Vagina (tissue), 2 donors: Measurements from ENCODE around the gene PFDN2. TPM values are rescaled to one million over a fixed set of nuclear protein-coding genes. Genes with fewer than 3 reads are reported as not detected.

ENCODE experiments used
- DNase-seq, 2 donors: peaks; one replicate each; pipeline ENCODE4 v3.0.0-alpha.2; 2017; ENCODE audit errors: extremely low spot score in 2 of 2
- H3K27ac ChIP-seq: fragments of 200-600 bp; sonication (generic); one replicate; pipeline ENCODE4 v1.5.1; 2019
- H3K27me3 ChIP-seq: fragments of 200-600 bp; sonication (generic); one replicate; pipeline ENCODE4 v1.5.1; 2019
- H3K36me3 ChIP-seq, 2 donors: fragments of 200-600 bp; sonication (generic); one replicate each; pipeline ENCODE4 v1.5.1; 2017 to 2019
- H3K4me1 ChIP-seq: fragments of 200-600 bp; sonication (generic); one replicate; pipeline ENCODE4 v1.5.1; 2019
- H3K4me3 ChIP-seq, 2 donors: fragments of 200-600 bp; sonication (generic); 1 replicate in 1 of 2; 2 replicates in 1 of 2; pipeline ENCODE4 v1.5.1; 2016 to 2019
- H3K9me3 ChIP-seq: fragments of 200-600 bp; sonication (generic); one replicate; pipeline ENCODE4 v1.5.1; 2019
- CTCF ChIP-seq, 3 experiments: fragments of 450-650 bp in 2 of 3; fragments of 200-600 bp in 1 of 3; sonication (generic) in 1 of 3; IDR thresholded peaks; one replicate each; pipeline ENCODE4 v1.5.1; 2017 to 2019; ENCODE audit warnings: antibody characterized with exemption in 3 of 3, mild to moderate bottlenecking in 2 of 3, moderate library complexity in 2 of 3
- POLR2A ChIP-seq, 2 donors: fragments of 450-650 bp; IDR thresholded peaks; one replicate each; pipeline ENCODE4 v1.6.1; 2017; ENCODE audit warnings: antibody characterized with exemption in 2 of 2, mild to moderate bottlenecking in 2 of 2, moderate library complexity in 2 of 2
- POLR2AphosphoS5 ChIP-seq, 2 donors: sonication (generic); formaldehyde crosslinking; IDR thresholded peaks; one replicate each; pipeline ENCODE4 v1.9.0; 2017; ENCODE audit warnings: antibody characterized with exemption in 2 of 2, mild to moderate bottlenecking in 2 of 2, low read depth in 1 of 2; ENCODE audit not compliant: insufficient read depth in 1 of 2
- intact Hi-C: fragments of 100-400 bp; cut with DNase I; formaldehyde crosslinking; loops from one replicate; pipeline ENCODE4 v1.15.1; 2023
- total RNA-seq: library from RNA; depleted of rRNA; stranded (reverse); fragments of >200 nt; gene quantifications from one replicate; pipeline ENCODE4 v1.2.3, GENCODE V29; 2016

Gene PFDN2
- total RNA-seq, 1 donor from 2014 or later, result 47.1 TPM

GRCh38 chr1:161085165-161085564, 32.7 kb downstream of the PFDN2 start:
- intact Hi-C loops, result no loop called here
- Histone ChIP-seq H3K36me3 (no peaks in the 10 kb centered on the region), H3K27ac (peak overlapping the region; percentile 77), H3K27me3 (no peaks in the 10 kb centered on the region), H3K4me3 (peak overlapping the region in 1 of 2 donors; percentile 41), H3K9me3 (no peaks in the 10 kb centered on the region), H3K4me1 (no peaks in the 10 kb centered on the region)
- no peak for TF ChIP-seq POLR2A (IDR thresholded peaks at IDR 0.05)
- no peak for TF ChIP-seq CTCF (IDR thresholded peaks at IDR 0.05)
- TF ChIP-seq POLR2AphosphoS5 (IDR thresholded peaks at IDR 0.05; ENCODE audit: insufficient read depth in 1 of 2, low read depth in 1 of 2), result no peak
- no peak for DNase-seq

- intact Hi-C loops, result no loop called here
- peak overlapping the region; percentile 77 for H3K27ac ChIP-seq
- TF ChIP-seq POLR2AphosphoS5 (IDR thresholded peaks at IDR 0.05; ENCODE audit: insufficient read depth in 1 of 2, low read depth in 1 of 2) (no peak), POLR2A (IDR thresholded peaks at IDR 0.05) (no peak), CTCF (IDR thresholded peaks at IDR 0.05) (no peak)
Observed at GRCh38 chr1:161084597-161084988, 33.2 kb downstream of the PFDN2 start.

GRCh38 chr1:161083748-161084596, 33.9 kb downstream of the PFDN2 start:
- H3K27ac ChIP-seq, result peak overlapping the region; percentile 77
- no peaks in the 10 kb centered on the region for H3K27me3 ChIP-seq
- intact Hi-C loops, result no loop called here
- H3K4me1 ChIP-seq, result no peaks in the 10 kb centered on the region
- no peaks in the 10 kb centered on the region for H3K9me3 ChIP-seq
- H3K4me3 ChIP-seq, result peak overlapping the region in 1 of 2 donors; percentile 41
- no peak for TF ChIP-seq POLR2A (IDR thresholded peaks at IDR 0.05)
- TF ChIP-seq CTCF (IDR thresholded peaks at IDR 0.05), result no peak
- peak in 1 of 2 donors; percentile 3 for TF ChIP-seq POLR2AphosphoS5 (IDR thresholded peaks at IDR 0.05; ENCODE audit: insufficient read depth in 1 of 2, low read depth in 1 of 2)
- no peak for DNase-seq
- no peaks in the 10 kb centered on the region for H3K36me3 ChIP-seq

More at GRCh38 chr1:161084597-161084988, 33.2 kb downstream of the PFDN2 start:
- H3K9me3 ChIP-seq, result no peaks in the 10 kb centered on the region
- H3K4me3 ChIP-seq, result peak overlapping the region in 1 of 2 donors; percentile 41
- H3K4me1 ChIP-seq, result no peaks in the 10 kb centered on the region
- no peaks in the 10 kb centered on the region for H3K27me3 ChIP-seq
- H3K36me3 ChIP-seq, result no peaks in the 10 kb centered on the region
- no peak for DNase-seq

- intact Hi-C loops, result no loop called here
- Histone ChIP-seq H3K27me3 (no peaks in the 10 kb centered on the region), H3K27ac (peak overlapping the region; percentile 77), H3K9me3 (no peaks in the 10 kb centered on the region), H3K4me1 (no peaks in the 10 kb centered on the region), H3K4me3 (no peak overlapping the region), H3K36me3 (no peaks in the 10 kb centered on the region)
- DNase-seq, result no peak
- TF ChIP-seq CTCF (IDR thresholded peaks at IDR 0.05) (no peak), POLR2AphosphoS5 (IDR thresholded peaks at IDR 0.05; ENCODE audit: insufficient read depth in 1 of 2, low read depth in 1 of 2) (peak; percentile 21 to 75)
Observed at GRCh38 chr1:161082996-161083747, 34.7 kb downstream of the PFDN2 start.
